H1 (cell line): ENCODE results near the gene IRAK1BP1. TPM values are rescaled to one million over a fixed set of nuclear protein-coding genes. Genes with fewer than 3 reads are reported as not detected.

Source experiments
- CHD7 ChIP-seq: fragments of 300-600 bp; sonication (generic); IDR thresholded peaks from 2 replicates; pipeline ENCODE4 v1.7.1; 2012; ENCODE audit warnings: low read length, moderate library complexity, mild to moderate bottlenecking, inconsistent platforms; ENCODE audit not compliant: insufficient replicate concordance
- CTBP2 ChIP-seq: IDR thresholded peaks from 2 replicates; pipeline ENCODE4 v1.7.0; 2011; ENCODE audit warnings: borderline replicate concordance, mild to moderate bottlenecking, moderate library complexity, mixed read lengths, low read length; ENCODE audit not compliant: insufficient read depth, insufficient read length
- EGR1 ChIP-seq: IDR thresholded peaks from 2 replicates; pipeline ENCODE4 v1.6.1; 2011; ENCODE audit warnings: low read depth, low read length, borderline replicate concordance
- GTF2F1 ChIP-seq: IDR thresholded peaks from 2 replicates; pipeline ENCODE4 v1.6.1; 2012; ENCODE audit warnings: low read depth, low read length, improper control_type of control experiment, borderline replicate concordance
- MAFK ChIP-seq: IDR thresholded peaks from 2 replicates; pipeline ENCODE4 v1.6.1; 2012; ENCODE audit warnings: low read depth, mild to moderate bottlenecking, improper control_type of control experiment, low read length
- RAD21 ChIP-seq, 2 experiments: IDR thresholded peaks in 1 of 2; conservative IDR thresholded peaks in 1 of 2; 2 replicates each; pipeline ENCODE4 v1.6.1; 2011; ENCODE audit warnings: low read depth in 2 of 2, low read length in 2 of 2, improper control_type of control experiment in 1 of 2, inconsistent platforms in 1 of 2, mild to moderate bottlenecking in 1 of 2, moderate library complexity in 1 of 2
- RNF2 ChIP-seq: fragments of 200-900, 300-1000 bp; sonication (generic); IDR thresholded peaks from 2 replicates; pipeline ENCODE4 v1.7.1; 2016; ENCODE audit warnings: borderline replicate concordance, low read depth, mild to moderate bottlenecking, antibody characterized with exemption, low read length; ENCODE audit not compliant: poor library complexity, severe bottlenecking; ENCODE audit errors: missing control alignments
- SIRT6 ChIP-seq: IDR thresholded peaks from one replicate; pipeline ENCODE4 v1.7.1; 2012; ENCODE audit warnings: low read length, inconsistent platforms
- ZNF274 ChIP-seq: IDR thresholded peaks from 2 replicates; pipeline ENCODE4 v1.7.0; 2012; ENCODE audit warnings: low read length, borderline replicate concordance; ENCODE audit errors: extremely low read depth
- polyA plus RNA-seq, 7 experiments: library from polyadenylated mRNA; depleted of rRNA in 3 of 7; stranded (reverse) in 5 of 7; unstranded in 2 of 7; fragments of >200 nt in 5 of 7; fragments of 200-250 nt in 2 of 7; gene quantifications; 1 replicate in 5 of 7; 2 replicates in 1 of 7; 4 replicates in 1 of 7; pipeline versions ENCODE4 v1.2.1 to v1.2.3, GENCODE V29; 2011 to 2013; ENCODE audit warnings: missing spikeins in 2 of 7, mixed read lengths in 2 of 7
- total RNA-seq: library from RNA; stranded (reverse); fragmentation: NEBNext Ultra II Directional; extraction: Animal tissue kit (Norgen Biotek cat#: 25700); gene quantifications from 2 replicates; pipeline ENCODE4 v1.2.1, GENCODE V29; 2021
- TF ChIP-seq, protein P1 (sequence below): IDR thresholded peaks from 2 replicates; pipeline ENCODE4 v1.6.1; 2011; ENCODE audit warnings: low read length, improper control_type of control experiment

The IRAK1BP1 gene
- total and polyA plus RNA-seq, 2 of the 8 experiments (the other 6 are each of a cell fraction or from before 2014, with no cell fraction given) = 3.7 to 4.7 TPM

- TF ChIP-seq CHD7 (no peak), MAFK (no peak), GTF2F1 (no peak), RAD21 (IDR thresholded peaks at IDR 0.05 in 1 of 2, conservative IDR thresholded peaks at IDR 0.05 in 1 of 2; ENCODE audit: low read depth in 2 of 2, low read length in 2 of 2) (no peak), ZNF274 (no peak), RNF2 (no peak), EGR1 (no peak), SIRT6 (no peak), CTBP2 (no peak)
- TF ChIP-seq, protein P1, sequence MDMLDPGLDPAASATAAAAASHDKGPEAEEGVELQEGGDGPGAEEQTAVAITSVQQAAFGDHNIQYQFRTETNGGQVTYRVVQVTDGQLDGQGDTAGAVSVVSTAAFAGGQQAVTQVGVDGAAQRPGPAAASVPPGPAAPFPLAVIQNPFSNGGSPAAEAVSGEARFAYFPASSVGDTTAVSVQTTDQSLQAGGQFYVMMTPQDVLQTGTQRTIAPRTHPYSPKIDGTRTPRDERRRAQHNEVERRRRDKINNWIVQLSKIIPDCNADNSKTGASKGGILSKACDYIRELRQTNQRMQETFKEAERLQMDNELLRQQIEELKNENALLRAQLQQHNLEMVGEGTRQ = no peak
These were observed 16.3 kb downstream of the IRAK1BP1 start (continued) for GRCh38 chr6:78883651-78884050.
